OCI-LY7 (cell line): Measurements from ENCODE around the gene TRMT44. TPM values are rescaled to one million over a fixed set of nuclear protein-coding genes. Genes with fewer than 3 reads are reported as not detected.

ENCODE experiments used
- BruUV-seq: library from RNA; stranded (reverse); fragments of 400-500 nt; replicated peaks from 2 replicates; lab custom pipeline; 2021; lab: Mats Ljungman, UMichigan
- CTCF ChIA-PET: fragments of 300-600 bp; sonication (Branson Sonifier 250); formaldehyde crosslinking; loops from one replicate; lab custom pipeline; 2022; ENCODE audit warnings: antibody characterized with exemption; ENCODE audit not compliant: unreplicated experiment; lab: Charles Lee
- POLR2A ChIA-PET: fragments of 300-600 bp; sonication (Branson Sonifier 250); formaldehyde crosslinking; loops from one replicate; lab custom pipeline; 2022; ENCODE audit warnings: antibody characterized with exemption; lab: Charles Lee
- DNase-seq: peaks from one replicate; pipeline ENCODE4 v3.0.0-alpha.2; 2015; ENCODE audit warnings: low spot score
- H2AFZ ChIP-seq: fragments of 200-600 bp; sonication (generic), shearing (Covaris generic); 2 replicates; pipeline ENCODE4 v1.6.1; 2014; ENCODE audit warnings: mild to moderate bottlenecking, antibody characterized with exemption, low read length, moderate library complexity
- H3K27ac ChIP-seq: fragments of 200-600 bp; sonication (generic); 2 replicates; pipeline ENCODE4 v1.5.1; 2014; ENCODE audit warnings: mixed run types, low read depth, mild to moderate bottlenecking, moderate library complexity, low read length, inconsistent platforms; ENCODE audit not compliant: poor library complexity, severe bottlenecking
- H3K36me3 ChIP-seq: fragments of 200-600 bp; sonication (generic); 2 replicates; pipeline ENCODE4 v1.6.1; 2014; ENCODE audit warnings: mild to moderate bottlenecking, antibody characterized with exemption, low read length, moderate library complexity, mixed read lengths; ENCODE audit not compliant: insufficient read depth
- H3K4me1 ChIP-seq: fragments of 200-600 bp; sonication (generic); 2 replicates; pipeline ENCODE4 v1.5.1; 2014; ENCODE audit warnings: mild to moderate bottlenecking, low read length; ENCODE audit not compliant: insufficient read depth, poor library complexity, severe bottlenecking
- H3K4me2 ChIP-seq: fragments of 200-600 bp; sonication (generic); 2 replicates; pipeline ENCODE4 v1.6.1; 2014; ENCODE audit warnings: mild to moderate bottlenecking, low read length
- H3K4me3 ChIP-seq: fragments of 200-600 bp; sonication (generic); 2 replicates; pipeline ENCODE4 v1.5.1; 2014; ENCODE audit warnings: mild to moderate bottlenecking, low read depth, low read length; ENCODE audit not compliant: poor library complexity, severe bottlenecking
- H3K79me2 ChIP-seq: fragments of 200-600 bp; sonication (generic); 2 replicates; pipeline ENCODE4 v1.6.1; 2016; ENCODE audit warnings: low read depth, mild to moderate bottlenecking, low read length, moderate library complexity, mixed read lengths; ENCODE audit not compliant: insufficient read depth
- H3K9me2 ChIP-seq: fragments of 200-600 bp; sonication (generic); 2 replicates; pipeline ENCODE4 v1.6.1; 2016; ENCODE audit warnings: mild to moderate bottlenecking, low read length, mixed read lengths; ENCODE audit not compliant: insufficient read depth
- H3K9me3 ChIP-seq: fragments of 200-600 bp; sonication (generic); 2 replicates; pipeline ENCODE4 v1.6.1; 2014; ENCODE audit warnings: mild to moderate bottlenecking, mixed run types, low read length, mixed read lengths
- H4K20me1 ChIP-seq: fragments of 200-600 bp; sonication (generic); 2 replicates; pipeline ENCODE4 v1.6.1; 2014; ENCODE audit warnings: mild to moderate bottlenecking, antibody characterized with exemption, low read length, moderate library complexity, mixed read lengths; ENCODE audit not compliant: insufficient read depth
- EZH2phosphoT487 ChIP-seq: fragments of 200-600 bp; sonication (generic); IDR thresholded peaks from 2 replicates; pipeline ENCODE4 v1.6.1; 2018; ENCODE audit warnings: low read depth, borderline replicate concordance, mild to moderate bottlenecking, mixed run types, antibody characterized with exemption, low read length, moderate library complexity, mixed read lengths
- intact Hi-C: fragments of 100-400 bp; cut with micrococcal nuclease; formaldehyde crosslinking; loops from one replicate; pipeline ENCODE4 v1.10.0; 2022; ENCODE audit not compliant: unreplicated experiment
- total RNA-seq, 2 experiments: library from RNA; depleted of rRNA in 1 of 2; stranded (reverse); fragments of >200 nt in 1 of 2; shearing (Covaris generic) in 1 of 2; gene quantifications; 2 replicates each; pipeline ENCODE4 v1.2.3, GENCODE V29; 2014 to 2022
- TF ChIP-seq, protein P1 (sequence below): fragments of 200-600 bp; sonication (generic); conservative IDR thresholded peaks from 2 replicates; pipeline ENCODE4 v1.5.1; 2014; ENCODE audit warnings: mild to moderate bottlenecking, antibody characterized with exemption, low read length, moderate library complexity, mixed read lengths

The TRMT44 gene
- total RNA-seq, 2 experiments from 2014 or later, result 23.0 to 28.3 TPM

DNA sequence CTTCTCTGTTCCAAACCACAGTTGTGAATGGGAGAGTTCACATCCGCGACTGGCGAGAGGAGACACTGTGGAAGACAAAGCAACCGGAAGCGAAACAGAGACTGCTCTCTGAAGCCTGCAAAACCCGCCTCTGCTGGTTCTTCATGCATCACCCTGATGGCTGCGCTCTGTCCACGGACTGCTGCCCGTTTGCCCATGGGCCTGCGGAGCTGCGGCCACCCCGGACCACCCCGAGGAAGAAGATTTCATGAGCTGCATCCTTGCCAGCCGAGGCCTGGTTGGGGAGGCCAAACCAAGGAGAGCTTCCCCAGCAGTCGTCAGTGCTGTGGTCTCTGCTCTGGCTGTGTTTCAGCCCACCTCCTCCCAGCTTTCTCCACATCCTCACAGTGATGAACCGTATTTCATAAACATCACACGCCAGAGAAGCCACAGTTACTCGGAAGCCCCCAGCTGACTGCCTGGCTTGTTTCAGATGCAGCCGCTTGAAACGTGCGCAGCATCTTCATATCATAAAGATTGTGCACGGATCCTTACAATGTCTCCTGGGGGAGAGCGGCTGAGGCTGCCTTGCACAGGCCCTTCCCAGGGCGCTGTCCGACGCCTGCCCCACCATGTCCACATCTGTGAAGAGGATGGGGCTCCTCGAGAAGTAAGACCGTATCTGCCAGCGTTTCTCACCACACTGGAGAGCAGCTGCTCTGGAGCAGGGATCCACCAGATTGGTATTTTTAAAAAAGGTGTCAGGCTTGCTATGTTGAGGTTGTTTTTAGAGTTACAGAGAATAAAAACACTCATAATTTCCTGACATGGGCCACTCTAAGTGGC, 35.4 kb downstream of the TRMT44 start:
- no peak for TF ChIP-seq EZH2phosphoT487
- TF ChIP-seq, protein P1, sequence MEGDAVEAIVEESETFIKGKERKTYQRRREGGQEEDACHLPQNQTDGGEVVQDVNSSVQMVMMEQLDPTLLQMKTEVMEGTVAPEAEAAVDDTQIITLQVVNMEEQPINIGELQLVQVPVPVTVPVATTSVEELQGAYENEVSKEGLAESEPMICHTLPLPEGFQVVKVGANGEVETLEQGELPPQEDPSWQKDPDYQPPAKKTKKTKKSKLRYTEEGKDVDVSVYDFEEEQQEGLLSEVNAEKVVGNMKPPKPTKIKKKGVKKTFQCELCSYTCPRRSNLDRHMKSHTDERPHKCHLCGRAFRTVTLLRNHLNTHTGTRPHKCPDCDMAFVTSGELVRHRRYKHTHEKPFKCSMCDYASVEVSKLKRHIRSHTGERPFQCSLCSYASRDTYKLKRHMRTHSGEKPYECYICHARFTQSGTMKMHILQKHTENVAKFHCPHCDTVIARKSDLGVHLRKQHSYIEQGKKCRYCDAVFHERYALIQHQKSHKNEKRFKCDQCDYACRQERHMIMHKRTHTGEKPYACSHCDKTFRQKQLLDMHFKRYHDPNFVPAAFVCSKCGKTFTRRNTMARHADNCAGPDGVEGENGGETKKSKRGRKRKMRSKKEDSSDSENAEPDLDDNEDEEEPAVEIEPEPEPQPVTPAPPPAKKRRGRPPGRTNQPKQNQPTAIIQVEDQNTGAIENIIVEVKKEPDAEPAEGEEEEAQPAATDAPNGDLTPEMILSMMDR, result no peak
- no peak overlapping the region for H3K4me2 ChIP-seq
- no peaks in the 10 kb centered on the region; the same call in 1 of the 2 replicates for H3K36me3 ChIP-seq
- no TSS peak for BruUV-seq
- no peaks in the 10 kb centered on the region for H4K20me1 ChIP-seq
- intact Hi-C loops, result no loop called here
- no peaks in the 10 kb centered on the region for H3K4me1 ChIP-seq
- H3K9me2 ChIP-seq, result no peaks in the 10 kb centered on the region
- no peak overlapping the region for H3K4me3 ChIP-seq
- POLR2A ChIA-PET, result no interaction called here
- no peak overlapping the region for H3K27ac ChIP-seq
- H3K79me2 ChIP-seq, result no peaks in the 10 kb centered on the region
- CTCF ChIA-PET, result no interaction called here
- no peaks in the 10 kb centered on the region for H3K9me3 ChIP-seq
- H2AFZ ChIP-seq, result no peak overlapping the region
- no peak for DNase-seq

DNA sequence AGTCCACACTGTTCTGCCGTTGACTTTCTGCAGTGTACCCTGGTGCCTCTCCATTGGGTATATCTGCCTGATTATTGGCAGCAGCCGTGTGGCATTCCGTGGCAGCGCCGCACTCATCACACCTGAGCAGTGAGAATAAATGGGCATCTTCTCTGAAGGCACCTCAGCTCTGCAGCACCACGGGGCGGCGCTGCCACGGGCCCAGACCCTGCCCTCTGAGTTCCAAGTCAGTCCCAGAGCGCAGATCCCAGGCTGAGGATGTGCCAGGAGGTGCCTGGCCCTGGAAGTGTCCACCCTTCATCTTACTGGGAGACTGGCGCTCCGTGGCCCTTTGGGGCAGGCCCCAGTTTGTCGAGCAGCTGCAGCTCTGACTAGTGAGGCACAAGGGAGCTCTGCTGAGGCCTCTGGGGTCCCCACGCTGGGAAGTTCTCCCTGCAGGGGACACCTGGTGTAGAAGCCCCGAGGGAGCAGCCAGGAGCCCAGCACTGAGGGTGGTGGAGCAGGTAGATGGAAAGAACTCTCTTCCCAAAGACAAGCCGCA, 36.6 kb downstream of the TRMT44 start:
- no peak for DNase-seq
- no peaks in the 10 kb centered on the region; the same call in 1 of the 2 replicates for H3K36me3 ChIP-seq
- ChIA-PET CTCF (no interaction called here), POLR2A (no interaction called here)
- H3K9me3 ChIP-seq, result no peaks in the 10 kb centered on the region
- H3K27ac ChIP-seq, result no peak overlapping the region
- H3K9me2 ChIP-seq, result no peaks in the 10 kb centered on the region
- H3K4me1 ChIP-seq, result no peaks in the 10 kb centered on the region
- H4K20me1 ChIP-seq, result no peaks in the 10 kb centered on the region
- H3K4me2 ChIP-seq, result no peak overlapping the region
- H2AFZ ChIP-seq, result no peak overlapping the region
- no peaks in the 10 kb centered on the region for H3K79me2 ChIP-seq
- BruUV-seq, result no TSS peak
- no peak overlapping the region for H3K4me3 ChIP-seq
- intact Hi-C loops, result no loop called here
- TF ChIP-seq, protein P1, result no peak
- TF ChIP-seq EZH2phosphoT487, result no peak

DNA sequence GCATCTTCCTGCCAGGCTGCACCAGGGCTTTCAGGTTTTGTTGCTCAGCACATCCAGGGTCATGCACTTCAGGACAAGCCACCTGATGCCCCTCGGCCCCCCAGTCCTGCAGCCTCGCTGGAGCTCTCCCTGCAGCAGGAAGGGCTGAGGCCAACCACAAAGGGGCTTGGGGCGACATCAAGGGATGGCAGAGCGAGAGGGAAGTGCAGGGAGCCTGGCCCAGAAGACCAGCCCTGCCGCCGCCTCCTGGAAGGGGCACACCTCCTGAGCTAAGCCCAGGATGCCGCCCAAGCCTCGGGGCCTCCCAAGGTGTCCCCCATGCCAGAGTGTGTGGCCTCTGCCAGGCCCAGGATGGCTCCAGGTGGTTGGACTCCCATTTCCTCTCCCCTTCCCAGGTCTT, 37.1 kb downstream of the TRMT44 start:
- H3K4me3 ChIP-seq, result no peak overlapping the region
- intact Hi-C loops, result no loop called here
- H3K4me1 ChIP-seq, result no peaks in the 10 kb centered on the region
- no peaks in the 10 kb centered on the region for H4K20me1 ChIP-seq
- no peak overlapping the region for H3K4me2 ChIP-seq
- no peaks in the 10 kb centered on the region for H3K79me2 ChIP-seq
- TF ChIP-seq, protein P1, result no peak
- TF ChIP-seq EZH2phosphoT487, result no peak
- no TSS peak for BruUV-seq
- H3K9me2 ChIP-seq, result no peaks in the 10 kb centered on the region
- H2AFZ ChIP-seq, result no peak overlapping the region
- H3K27ac ChIP-seq, result no peak overlapping the region
- no peaks in the 10 kb centered on the region for H3K9me3 ChIP-seq
- ChIA-PET CTCF (no interaction called here), POLR2A (no interaction called here)
- DNase-seq, result no peak
- H3K36me3 ChIP-seq, result no peaks in the 10 kb centered on the region; the same call in 1 of the 2 replicates
